Panc1 (cell line): Measurements from ENCODE around the gene OR52K1. TPM values are rescaled to one million over a fixed set of nuclear protein-coding genes. Genes with fewer than 3 reads are reported as not detected.

Experiments
- ATAC-seq: fragments of 200-7000 bp; cut with Tn5 transposase; 2 replicates; pipeline ENCODE4 v1.9.1; 2020; ENCODE audit warnings: mild to moderate bottlenecking, moderate library complexity
- BruUV-seq: library from RNA; stranded (reverse); fragments of 400-500 nt; replicated peaks from 2 replicates; lab custom pipeline; 2021; lab: Mats Ljungman, UMichigan
- CTCF ChIA-PET: fragments of 300-600 bp; sonication (Branson Sonifier 250); formaldehyde crosslinking; loops from one replicate; lab custom pipeline; 2022; ENCODE audit warnings: antibody characterized with exemption; lab: Charles Lee
- POLR2A ChIA-PET: fragments of 300-600 bp; sonication (Branson Sonifier 250); formaldehyde crosslinking; loops from one replicate; lab custom pipeline; 2022; ENCODE audit warnings: antibody characterized with exemption; lab: Charles Lee
- DNase-seq: peaks from one replicate; pipeline ENCODE4 v3.0.0-alpha.2; 2010; ENCODE audit warnings: low read depth, low spot score
- H3K27ac ChIP-seq: 2 replicates; pipeline ENCODE4 v1.5.1; 2011; ENCODE audit warnings: mild to moderate bottlenecking, low read length, inconsistent platforms
- H3K27me3 ChIP-seq: fragments of 200-500 bp; sonication (Bioruptor generic); 2 replicates; pipeline ENCODE4 v1.6.0; 2014; ENCODE audit warnings: low read length, inconsistent platforms; ENCODE audit not compliant: control insufficient read depth, insufficient read depth
- H3K36me3 ChIP-seq: fragments of 200-500 bp; sonication (Bioruptor generic); 2 replicates; pipeline ENCODE4 v1.5.1; 2014; ENCODE audit warnings: inconsistent platforms, mild to moderate bottlenecking, low read length, moderate library complexity; ENCODE audit not compliant: control insufficient read depth, insufficient read depth
- H3K4me1 ChIP-seq: 2 replicates; pipeline ENCODE4 v1.5.1; 2011; ENCODE audit warnings: inconsistent platforms, mild to moderate bottlenecking, low read length, moderate library complexity; ENCODE audit not compliant: control insufficient read depth, insufficient read depth
- H3K4me3 ChIP-seq, 2 experiments: 2 replicates each; pipeline ENCODE4 v1.5.1; 2011 to 2012; ENCODE audit warnings: low read depth in 2 of 2, low read length in 2 of 2, mild to moderate bottlenecking in 2 of 2, inconsistent platforms in 1 of 2, moderate library complexity in 1 of 2
- H3K9me3 ChIP-seq: fragments of 200-500 bp; sonication (Bioruptor generic); 2 replicates; pipeline ENCODE4 v1.5.1; 2014; ENCODE audit warnings: low read depth, mild to moderate bottlenecking, inconsistent platforms, low read length, moderate library complexity; ENCODE audit not compliant: control insufficient read depth, insufficient read depth
- CTCF ChIP-seq: fragments of 450-650 bp; IDR thresholded peaks from 2 replicates; pipeline ENCODE4 v1.5.1; 2017; ENCODE audit warnings: mild to moderate bottlenecking
- POLR2AphosphoS5 ChIP-seq: IDR thresholded peaks from 2 replicates; pipeline ENCODE4 v1.6.1; 2012; ENCODE audit warnings: mild to moderate bottlenecking, low read depth, low read length, moderate library complexity
- REST ChIP-seq, 2 experiments: IDR thresholded peaks; 2 replicates each; pipeline ENCODE4 v1.6.1; 2011 to 2012; ENCODE audit warnings: low read depth in 2 of 2, control low read depth in 1 of 2, low read length in 1 of 2, mild to moderate bottlenecking in 1 of 2, moderate library complexity in 1 of 2; ENCODE audit not compliant: insufficient read depth in 1 of 2
- SIN3A ChIP-seq: IDR thresholded peaks from 2 replicates; pipeline ENCODE4 v1.6.1; 2012; ENCODE audit warnings: low read depth, mild to moderate bottlenecking, low read length, moderate library complexity, borderline replicate concordance; ENCODE audit not compliant: insufficient read depth
- TCF7L2 ChIP-seq: IDR thresholded peaks from 2 replicates; pipeline ENCODE4 v1.6.1; 2011; ENCODE audit warnings: mild to moderate bottlenecking, low read depth, low read length, inconsistent platforms
- in situ Hi-C: cut with HindIII; loops from 2 replicates; pipeline ENCODE4 v1.10.0; 2016; ENCODE audit warnings: low sequenced_read_pairs, low pct_unique_long_range_greater_than_20kb
- intact Hi-C: fragments of 100-400 bp; cut with micrococcal nuclease; formaldehyde crosslinking; loops from one replicate; pipeline ENCODE4 v1.10.0; 2022; ENCODE audit not compliant: unreplicated experiment
- total RNA-seq: library from RNA; stranded (reverse); gene quantifications from one replicate; pipeline ENCODE4 v1.2.1, GENCODE V29; 2021; ENCODE audit not compliant: unreplicated experiment

Gene OR52K1
- total RNA-seq, 1 experiment from 2014 or later: not detected

GRCh38 chr11:4479644-4480043, 2.8 kb upstream of the OR52K1 start:
- BruUV-seq: no TSS peak
- Histone ChIP-seq H3K36me3 (no peaks in the 10 kb centered on the region), H3K9me3 (no peaks in the 10 kb centered on the region), H3K4me1 (no peaks in the 10 kb centered on the region), H3K4me3 (no peak overlapping the region), H3K27ac (no peak overlapping the region), H3K27me3 (peaks cover 11% of the 10 kb centered on the region; the same call in 1 of the 2 replicates)
- ChIA-PET CTCF (no interaction called here), POLR2A (no interaction called here)
- in situ Hi-C loops (no loop called here), intact Hi-C loops (no loop called here)
- no peak for ATAC-seq
- DNase-seq: no peak
- TF ChIP-seq REST (IDR thresholded peaks at IDR 0.05; ENCODE audit: insufficient read depth in 1 of 2, low read depth in 2 of 2, low read length in 1 of 2) (no peak), CTCF (no peak), SIN3A (no peak), POLR2AphosphoS5 (no peak), TCF7L2 (no peak)

GRCh38 chr11:4480577-4481239, 1.7 kb upstream of the OR52K1 start:
- H3K4me1 ChIP-seq: no peaks in the 10 kb centered on the region
- no TSS peak for BruUV-seq
- no peaks in the 10 kb centered on the region for H3K36me3 ChIP-seq
- ChIA-PET CTCF (no interaction called here), POLR2A (no interaction called here)
- in situ Hi-C loops (no loop called here), intact Hi-C loops (no loop called here)
- TF ChIP-seq SIN3A (no peak), POLR2AphosphoS5 (no peak), REST (IDR thresholded peaks at IDR 0.05; ENCODE audit: insufficient read depth in 1 of 2, low read depth in 2 of 2, low read length in 1 of 2) (no peak), TCF7L2 (no peak), CTCF (no peak)
- peaks cover 16% of the 10 kb centered on the region; the same call in 1 of the 2 replicates for H3K27me3 ChIP-seq
- no peak for DNase-seq
- no peak overlapping the region for H3K4me3 ChIP-seq
- H3K9me3 ChIP-seq: no peaks in the 10 kb centered on the region
- no peak for ATAC-seq
- H3K27ac ChIP-seq: no peak overlapping the region
